A549 (cell line): Measurements from ENCODE around the gene HOXA10. TPM values are rescaled to one million over a fixed set of nuclear protein-coding genes. Genes with fewer than 3 reads are reported as not detected.

Experiments used
- ATAC-seq, 2 experiments: fragments of 200-7000 bp in 1 of 2; fragments of >200 bp in 1 of 2; cut with Nextera tagmentation in 1 of 2; cut with Tn5 transposase in 1 of 2; 3 replicates each; pipeline versions ENCODE4 v1.8.0 to v1.9.1; 2018 to 2020; ENCODE audit warnings: mild to moderate bottlenecking in 1 of 2, moderate library complexity in 1 of 2
- CTCF ChIA-PET: fragments of 300-600 bp; sonication (Branson Sonifier 250); formaldehyde crosslinking; extraction: SDS; loops from one replicate; lab custom pipeline; 2021; ENCODE audit warnings: antibody characterized with exemption, inconsistent platforms; lab: Yijun Ruan, JAX
- POLR2A ChIA-PET: fragments of 350-600 bp; formaldehyde crosslinking; extraction: SDS; loops from one replicate; lab custom pipeline; 2021; ENCODE audit warnings: antibody characterized with exemption, inconsistent platforms; lab: Yijun Ruan, JAX
- DNase-seq, 2 experiments: peaks; one replicate each; pipeline versions ENCODE4 v3.0.0 to v3.0.0-alpha.2; 2011 to 2016; ENCODE audit warnings: low read depth in 1 of 2, low spot score in 1 of 2
- FAIRE-seq: peaks from 2 replicates; lab custom pipeline; 2011; peaks lifted over from hg19 to GRCh38; lab: Jason Lieb, UNC
- H3K27ac ChIP-seq, 2 experiments: fragments of >200 bp; sonication (Bioruptor Twin); formaldehyde crosslinking; 3 replicates each; pipeline ENCODE4 v1.5.1; 2016 to 2017
- H3K4me1 ChIP-seq: fragments of >200 bp; sonication (Bioruptor Twin); formaldehyde crosslinking; 3 replicates; pipeline ENCODE4 v1.6.1; 2016
- H3K4me2 ChIP-seq: fragments of >200 bp; sonication (Bioruptor Twin); formaldehyde crosslinking; 3 replicates; pipeline ENCODE4 v1.6.1; 2016
- H3K4me3 ChIP-seq: fragments of >200 bp; sonication (Bioruptor Twin); formaldehyde crosslinking; 3 replicates; pipeline ENCODE4 v1.5.1; 2016
- H3K9me3 ChIP-seq: fragments of >200 bp; sonication (Bioruptor Twin); formaldehyde crosslinking; 3 replicates; pipeline ENCODE4 v1.6.1; 2016
- BHLHE40 ChIP-seq: IDR thresholded peaks from 2 replicates; pipeline ENCODE4 v1.6.1; 2012; ENCODE audit warnings: low read depth, low read length, inconsistent platforms
- CBX2 ChIP-seq: fragments of 200-600 bp; sonication (generic); IDR thresholded peaks from 2 replicates; pipeline ENCODE4 v1.6.1; 2016; ENCODE audit warnings: low read depth, mild to moderate bottlenecking, borderline replicate concordance
- CBX8 ChIP-seq: fragments of 200-600 bp; sonication (generic); IDR thresholded peaks from 2 replicates; pipeline ENCODE4 v1.6.1; 2016
- CEBPB ChIP-seq, 2 experiments: fragments of >200 bp in 1 of 2; sonication (Bioruptor Twin) in 1 of 2; formaldehyde crosslinking in 1 of 2; IDR thresholded peaks; 2 replicates each; pipeline ENCODE4 v1.6.1; 2012 to 2016
- EHF ChIP-seq: fragments of 250-450 bp; sonication (Bioruptor Pico); IDR thresholded peaks from 2 replicates; pipeline ENCODE4 v1.5.0; 2020; ENCODE audit warnings: mild to moderate bottlenecking
- HEYL ChIP-seq: fragments of 250-450 bp; sonication (Bioruptor Pico); IDR thresholded peaks from 2 replicates; pipeline ENCODE4 v1.8.0; 2021; ENCODE audit warnings: mild to moderate bottlenecking, moderate library complexity
- HOXA7 ChIP-seq: fragments of 250-450 bp; sonication (Bioruptor Pico); IDR thresholded peaks from 2 replicates; pipeline ENCODE4 v1.5.0; 2020; ENCODE audit warnings: mild to moderate bottlenecking, moderate library complexity
- HOXB13 ChIP-seq: fragments of 250-450 bp; sonication (Bioruptor Pico); IDR thresholded peaks from 2 replicates; pipeline ENCODE4 v1.5.0; 2020; ENCODE audit warnings: low read depth, mild to moderate bottlenecking, moderate library complexity
- JUN ChIP-seq, 2 experiments: fragments of >200 bp; sonication (Bioruptor Twin); formaldehyde crosslinking; IDR thresholded peaks; 2 replicates in 1 of 2; 3 replicates in 1 of 2; pipeline ENCODE4 v1.6.1; 2016 to 2017
- KDM5A ChIP-seq: fragments of 200-600 bp; sonication (generic); IDR thresholded peaks from 2 replicates; pipeline ENCODE4 v1.6.1; 2016; ENCODE audit warnings: antibody characterized with exemption, mild to moderate bottlenecking
- MYC ChIP-seq: IDR thresholded peaks from 2 replicates; pipeline ENCODE4 v1.6.1; 2012; ENCODE audit warnings: mild to moderate bottlenecking, inconsistent platforms, low read length, improper control_type of control experiment, borderline replicate concordance
- NR3C1 ChIP-seq: fragments of >200 bp; sonication (Bioruptor Twin); formaldehyde crosslinking; IDR thresholded peaks from 3 replicates; pipeline ENCODE4 v1.6.1; 2017
- POLR2A ChIP-seq: IDR thresholded peaks from 2 replicates; pipeline ENCODE4 v1.6.1; 2012; ENCODE audit warnings: mild to moderate bottlenecking, low read length
- POLR2AphosphoS2 ChIP-seq: conservative IDR thresholded peaks from 2 replicates; pipeline ENCODE4 v1.6.1; 2012; ENCODE audit warnings: low read length, improper control_type of control experiment, inconsistent platforms
- RCOR1 ChIP-seq: fragments of 150-350 bp; IDR thresholded peaks from 2 replicates; pipeline ENCODE4 v1.6.1; 2014; ENCODE audit warnings: antibody characterized with exemption, low read length, low read depth
- ZC3H11A ChIP-seq: fragments of 450-650 bp; IDR thresholded peaks from 2 replicates; pipeline ENCODE4 v1.6.1; 2014; ENCODE audit warnings: antibody characterized with exemption, mild to moderate bottlenecking
- ZNF302 ChIP-seq: fragments of 250-450 bp; sonication (Bioruptor Pico); IDR thresholded peaks from 2 replicates; pipeline ENCODE4 v1.9.0; 2021; ENCODE audit warnings: inconsistent platforms, mild to moderate bottlenecking, moderate library complexity
- WGBS: methylation state at CpG from one replicate; pipeline ENCODE4 v1.1.6; 2017; ENCODE audit errors: missing lambda C conversion rate; 5-methylcytosine and 5-hydroxymethylcytosine counted together
- polyA plus RNA-seq, 4 experiments: library from polyadenylated mRNA; depleted of rRNA in 3 of 4; stranded (reverse); fragments of >200 nt; fragmentation: RNase III in 1 of 4; extraction: RNeasy Plus Mini Kit Qiagen cat#74134 plus additional on column Dnase treatment in 1 of 4; gene quantifications; 2 replicates in 3 of 4; 3 replicates in 1 of 4; pipeline ENCODE4 v1.2.3, GENCODE V29; 2011 to 2017
- TF ChIP-seq, protein P1 (sequence below): fragments of 250-450 bp; sonication (Bioruptor Pico); IDR thresholded peaks from 2 replicates; pipeline ENCODE4 v1.5.0; 2021; ENCODE audit warnings: mild to moderate bottlenecking, moderate library complexity, borderline replicate concordance
- TF ChIP-seq, protein P2 (sequence below): IDR thresholded peaks from 2 replicates; pipeline ENCODE4 v1.6.1; 2012; ENCODE audit warnings: low read depth, borderline replicate concordance

The HOXA10 gene
- polyA plus RNA-seq, 2 of the 4 experiments (the other 2 are of a cell fraction) = 5.2 to 7.7 TPM

DNA sequence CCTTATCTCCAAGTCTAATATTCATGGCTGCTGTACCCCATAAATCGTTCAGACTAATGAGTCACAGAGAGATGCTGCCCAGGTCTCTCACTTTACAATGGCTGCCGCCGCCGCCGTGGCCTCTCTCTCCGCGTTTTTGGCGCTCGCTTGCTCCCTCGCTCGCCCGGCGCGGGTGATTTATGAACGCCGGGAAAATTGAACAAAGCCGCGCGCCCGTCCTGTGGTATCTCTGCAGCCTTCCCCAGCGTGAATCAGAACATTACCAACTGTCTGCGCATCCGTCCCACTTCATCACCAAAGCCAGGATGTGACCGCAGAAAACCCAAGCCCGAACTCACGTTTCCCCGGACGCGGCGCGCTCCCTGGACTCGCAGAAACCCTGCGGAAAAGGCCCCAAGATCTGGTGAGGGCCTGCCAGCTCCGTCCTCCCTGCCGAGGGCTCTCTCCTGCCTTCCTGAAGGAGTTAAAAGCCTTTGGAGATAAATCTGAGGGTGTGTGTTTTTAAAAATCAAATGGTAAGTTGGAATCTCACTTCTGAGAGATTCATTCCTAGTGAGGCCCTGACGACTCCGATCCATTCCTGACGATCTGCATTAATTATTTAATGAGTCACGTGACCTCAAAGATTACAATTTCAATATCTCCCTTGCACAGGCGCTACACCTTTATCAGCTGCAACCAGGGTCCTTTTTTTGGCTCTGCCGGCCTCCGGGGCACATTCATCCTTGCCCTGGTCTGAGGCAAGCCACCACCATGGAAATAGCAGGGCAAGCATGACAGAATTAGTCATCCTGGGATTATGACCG, 49.8 kb downstream of the HOXA10 start:
- Histone ChIP-seq H3K4me1 (peaks cover 29% of the 10 kb centered on the region), H3K4me3 (no peak overlapping the region), H3K27ac (no peak overlapping the region), H3K9me3 (no peaks in the 10 kb centered on the region), H3K4me2 (no peak overlapping the region)
- ChIA-PET POLR2A (no interaction called here), CTCF (interaction anchor here (0.6 to 1.2 kb wide), 3 partner anchors 10 to 1230 kb away, joined by 3 read pairs; no protein-coding TSS in a partner anchor)
- 96% methylated on average over 43 of the region's 43 CpGs for WGBS
- TF ChIP-seq, protein P1, sequence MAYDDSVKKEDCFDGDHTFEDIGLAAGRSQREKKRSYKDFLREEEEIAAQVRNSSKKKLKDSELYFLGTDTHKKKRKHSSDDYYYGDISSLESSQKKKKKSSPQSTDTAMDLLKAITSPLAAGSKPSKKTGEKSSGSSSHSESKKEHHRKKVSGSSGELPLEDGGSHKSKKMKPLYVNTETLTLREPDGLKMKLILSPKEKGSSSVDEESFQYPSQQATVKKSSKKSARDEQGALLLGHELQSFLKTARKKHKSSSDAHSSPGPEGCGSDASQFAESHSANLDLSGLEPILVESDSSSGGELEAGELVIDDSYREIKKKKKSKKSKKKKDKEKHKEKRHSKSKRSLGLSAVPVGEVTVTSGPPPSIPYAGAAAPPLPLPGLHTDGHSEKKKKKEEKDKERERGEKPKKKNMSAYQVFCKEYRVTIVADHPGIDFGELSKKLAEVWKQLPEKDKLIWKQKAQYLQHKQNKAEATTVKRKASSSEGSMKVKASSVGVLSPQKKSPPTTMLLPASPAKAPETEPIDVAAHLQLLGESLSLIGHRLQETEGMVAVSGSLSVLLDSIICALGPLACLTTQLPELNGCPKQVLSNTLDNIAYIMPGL (CRISPR knock-in tag) = no peak
- DNase-seq (no peak), FAIRE-seq (no peak), ATAC-seq (no peak)

DNA sequence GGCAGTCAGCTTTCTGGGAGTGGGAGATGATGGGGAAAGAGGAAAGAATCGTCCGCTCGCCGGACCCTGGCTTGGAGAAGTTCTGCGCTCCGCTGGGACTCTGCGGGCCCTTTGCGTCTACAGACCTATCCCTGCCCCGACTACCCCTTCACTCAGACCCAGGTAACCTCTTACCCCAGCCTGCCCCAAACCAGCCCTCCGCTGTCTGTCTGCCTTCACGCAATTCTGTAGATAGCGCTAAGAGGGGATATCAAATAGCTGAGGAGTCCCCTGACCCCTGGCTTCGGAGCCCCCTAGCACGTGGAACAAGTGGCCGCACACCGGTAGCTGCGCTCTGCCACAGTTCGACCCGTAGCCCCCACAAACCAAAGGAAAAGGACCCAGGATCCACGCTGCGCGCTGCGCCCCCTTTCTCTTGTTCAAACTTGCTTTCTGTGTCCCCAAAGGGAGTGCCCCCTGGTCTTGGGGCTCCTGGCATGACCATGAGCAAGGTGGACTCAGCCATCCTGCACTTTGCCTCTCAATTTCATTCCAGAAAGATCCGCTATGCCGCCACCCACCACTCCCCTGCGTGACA, 50.6 kb downstream of the HOXA10 start:
- H3K4me1 ChIP-seq = peaks cover 37% of the 10 kb centered on the region
- no peak for FAIRE-seq
- ChIA-PET CTCF (interaction anchor here (0.6 to 2.6 kb wide), 3 partner anchors 9 to 246 kb away, joined by 3 to 6 read pairs (median 3); partner anchors contain the start of gene HOXA5), POLR2A (interaction anchor here (0.9 to 1.9 kb wide), 4 partner anchors 7 to 259 kb away, joined by 3 to 9 read pairs (median 6); partner anchors contain the start of genes HOXA4 and SKAP2)
- peak overlapping the region; percentile 57 for H3K4me3 ChIP-seq
- no peak for DNase-seq
- WGBS = 96% methylated on average over 26 of the region's 26 CpGs
- no peak for ATAC-seq
- H3K4me2 ChIP-seq = peak overlapping the region; percentile 85
- no peaks in the 10 kb centered on the region for H3K9me3 ChIP-seq
- TF ChIP-seq EHF (CRISPR knock-in tag) (no peak), HEYL (CRISPR knock-in tag) (no peak), CBX2 (no peak), HOXB13 (CRISPR knock-in tag) (no peak), NR3C1 (no peak), KDM5A (no peak), POLR2A (no peak)
- TF ChIP-seq, all 56 proteins: peak for 0
- H3K27ac ChIP-seq = peak overlapping the region; percentile 89 to 90; a peak in 5 of 6 replicates

DNA sequence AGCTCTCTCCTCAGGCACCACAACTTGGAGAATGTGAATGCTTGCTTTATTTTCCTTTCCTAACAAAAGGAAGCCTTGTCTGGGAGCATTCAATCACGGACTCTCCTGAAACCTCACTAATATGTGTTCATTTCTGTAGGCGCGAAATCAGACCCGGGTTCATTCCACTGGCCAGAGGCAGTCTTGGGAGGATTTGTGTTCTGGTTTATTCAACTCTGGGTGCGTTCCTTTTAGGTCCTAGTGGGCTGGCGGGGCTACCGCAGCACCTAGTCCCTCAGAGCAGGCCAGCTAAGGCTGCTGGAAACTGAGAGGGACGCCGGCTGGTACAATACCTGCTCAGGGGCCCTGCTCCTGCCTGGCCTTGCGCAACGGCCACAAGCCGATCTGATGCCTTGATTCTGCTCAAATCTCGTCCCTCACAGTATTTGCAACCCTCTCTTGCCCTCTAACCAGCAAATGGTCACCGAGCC, 51.1 kb downstream of the HOXA10 start:
- H3K4me2 ChIP-seq = peak overlapping the region; percentile 85
- H3K27ac ChIP-seq = peak overlapping the region; percentile 89 to 90
- CTCF ChIA-PET = interaction anchor here (0.5 to 2.6 kb wide), 4 partner anchors 9 to 462 kb away, joined by 3 to 6 read pairs (median 3); partner anchors contain the start of gene HOXA5
- ATAC-seq (peak; percentile 27 to 37; a peak in 3 of 6 replicates), DNase-seq (no peak), FAIRE-seq (no peak)
- peaks cover 42% of the 10 kb centered on the region for H3K4me1 ChIP-seq
- no peaks in the 10 kb centered on the region for H3K9me3 ChIP-seq
- 54% methylated on average over 14 of the region's 14 CpGs for WGBS
- POLR2A ChIA-PET = interaction anchor here (0.8 to 1.9 kb wide), 5 partner anchors 8 to 259 kb away, joined by 3 to 9 read pairs (median 5); partner anchors contain the start of genes HOXA4, HOXA5 and SKAP2
- peak overlapping the region; percentile 57 for H3K4me3 ChIP-seq
- TF ChIP-seq ZC3H11A (no peak), CEBPB (IDR thresholded peaks at IDR 0.05) (peak; percentile 65 to 90; a peak in 3 of 4 replicates)

DNA sequence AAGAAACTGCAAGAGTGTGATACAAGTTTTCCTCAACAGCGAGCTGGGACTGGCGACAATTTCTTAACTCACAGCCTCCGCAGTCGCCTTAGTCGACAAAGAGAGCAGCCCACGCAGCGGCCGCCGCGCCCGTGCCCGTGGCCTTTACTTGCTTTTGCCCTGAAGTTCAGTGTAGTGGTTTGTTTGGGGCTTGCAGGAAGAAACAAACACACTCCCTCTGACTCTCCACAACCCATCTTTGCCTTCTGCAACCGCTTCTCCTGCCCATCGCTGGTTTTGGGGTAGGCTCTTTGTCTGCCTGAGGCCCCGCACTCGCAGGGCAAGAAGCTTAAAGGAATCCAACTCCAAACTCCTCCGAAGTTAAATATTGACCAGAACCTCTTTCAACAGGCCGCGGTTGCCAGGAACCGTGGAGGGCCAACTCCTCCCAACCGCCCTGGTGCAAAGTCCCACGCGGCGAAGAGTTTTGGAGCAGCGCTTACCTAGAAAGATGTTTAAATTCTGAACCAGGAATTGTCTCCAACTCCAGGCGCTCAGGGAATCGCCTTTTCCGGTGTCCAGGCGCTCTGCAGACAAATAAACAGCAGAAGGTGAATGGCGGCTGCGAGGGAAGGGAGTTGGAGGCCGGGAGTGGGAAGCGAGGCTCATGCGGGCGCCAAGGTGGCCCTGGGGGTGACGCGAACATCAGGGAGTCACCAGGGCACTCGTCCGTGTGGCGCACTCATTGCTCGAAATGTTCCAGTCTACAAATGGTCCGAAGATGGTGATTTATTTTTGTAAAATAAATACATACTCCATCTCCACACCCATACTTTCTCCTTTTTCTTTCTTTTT, 51.8 kb downstream of the HOXA10 start:
- FAIRE-seq = no peak
- H3K4me1 ChIP-seq = peaks cover 49% of the 10 kb centered on the region
- 3% methylated on average over 39 of the region's 42 CpGs for WGBS
- H3K9me3 ChIP-seq = no peaks in the 10 kb centered on the region
- CTCF ChIA-PET = interaction anchor here (0.5 to 2.6 kb wide), 7 partner anchors 8 to 461 kb away, joined by 3 to 6 read pairs (median 4); partner anchors contain the start of genes HOXA4 and HOXA5
- ATAC-seq = peak; percentile 63 to 69
- DNase-seq = peak; percentile 55 to 69
- H3K4me3 ChIP-seq = peak overlapping the region; percentile 57
- POLR2A ChIA-PET = interaction anchor here (0.8 to 1.9 kb wide), 7 partner anchors 8 to 258 kb away, joined by 3 to 9 read pairs (median 5); partner anchors contain the start of genes HOXA4, HOXA5 and SKAP2
- H3K4me2 ChIP-seq = peak overlapping the region; percentile 85
- H3K27ac ChIP-seq = peak overlapping the region; percentile 89 to 90
- no peak for TF ChIP-seq ZNF302 (CRISPR knock-in tag)
- no peak for TF ChIP-seq MYC
- no peak for TF ChIP-seq KDM5A
- peak in 1 of 2 experiments; percentile 47; a peak in 3 of 5 replicates for TF ChIP-seq JUN (IDR thresholded peaks at IDR 0.05)
- TF ChIP-seq CBX8 = no peak
- TF ChIP-seq HOXA7 (CRISPR knock-in tag) = no peak
- TF ChIP-seq RCOR1 = no peak
- TF ChIP-seq HEYL (CRISPR knock-in tag) = no peak
- no peak for TF ChIP-seq POLR2AphosphoS2
- TF ChIP-seq, protein P1 (CRISPR knock-in tag) = no peak
- TF ChIP-seq, protein P2, sequence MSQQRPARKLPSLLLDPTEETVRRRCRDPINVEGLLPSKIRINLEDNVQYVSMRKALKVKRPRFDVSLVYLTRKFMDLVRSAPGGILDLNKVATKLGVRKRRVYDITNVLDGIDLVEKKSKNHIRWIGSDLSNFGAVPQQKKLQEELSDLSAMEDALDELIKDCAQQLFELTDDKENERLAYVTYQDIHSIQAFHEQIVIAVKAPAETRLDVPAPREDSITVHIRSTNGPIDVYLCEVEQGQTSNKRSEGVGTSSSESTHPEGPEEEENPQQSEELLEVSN = peak; percentile 50; the same call in 1 of the 2 replicates
- peak; percentile 36 for TF ChIP-seq POLR2A
- TF ChIP-seq BHLHE40 = no peak
- TF ChIP-seq EHF (CRISPR knock-in tag) = no peak
